Glutamatergic neuron (in vitro differentiated cells): ENCODE results near the gene GIN1. TPM values are rescaled to one million over a fixed set of nuclear protein-coding genes. Genes with fewer than 3 reads are reported as not detected.

Experiments
- total RNA-seq: library from RNA; stranded (reverse); fragmentation: NEBNext Ultra II Directional; extraction: Animal tissue kit (Norgen Biotek cat#: 25700); gene quantifications from one replicate; pipeline ENCODE4 v1.2.1, GENCODE V29; 2021; ENCODE audit not compliant: unreplicated experiment

Gene GIN1
- total RNA-seq, 1 donor from 2014 or later = 9.6 TPM

Other genes with a start within 250 kb of the GIN1 start
- gene PPIP5K2, start 163 bp upstream of the GIN1 start, total RNA-seq = 134 TPM
- 6.8 TPM for gene MACIR, start 138.6 kb upstream of the GIN1 start, total RNA-seq